Heart left ventricle (tissue), 13 donors: ENCODE results near the gene ERLIN1.

ENCODE experiments used
- POLR2A ChIP-seq, 2 donors: fragments of 450-650 bp; IDR thresholded peaks; one replicate each; pipeline ENCODE4 v1.6.1; 2017; ENCODE audit warnings: antibody characterized with exemption in 2 of 2, mild to moderate bottlenecking in 2 of 2, moderate library complexity in 2 of 2
- TF ChIP-seq, protein P1 (sequence below), 12 donors: fragments of 200-600 bp; sonication (generic) in 4 of 12; IDR thresholded peaks; one replicate each; pipeline versions ENCODE4 v1.5.0 to v1.8.0; 2018 to 2022; ENCODE audit warnings: antibody characterized with exemption in 12 of 12, mild to moderate bottlenecking in 5 of 12
- donor health status: ischemic (EF 13 %, LVEDD 7.1; RV severe dilation, severe dysfunction).
- donor health status: DM: no; HTN: yes; CAD: no.
- donor health status: DM: no; HTN: no; CAD: no.
- donor health status: ischemic (EF 25% LVEDD 6.9; RV normal size, moderate dysfunction).
- donor health status: ischemic (EF 25% LVEDD 5.7; RV mildly dilated, moderate dysfunction).
- donor health status: ischemic (EF 35%, LVEDD 5.7; RV mildly dilated, moderate dysfunction).
- donor health status: nonischemic (EF 11% LVEDD 7.7; RV severe dilation, severe dysfunction).
- donor health status: DM: yes; HTN: yes; CAD: no.
- donor health status: PGD.
- donor health status: ischemic (EF 29% LVEDD 5.4; RV normal size, mild dysfunction).
- donor health status: nonischemic (EF 23%, LVEDD 6.1; RV moderate dilation, normal function).

DNA sequence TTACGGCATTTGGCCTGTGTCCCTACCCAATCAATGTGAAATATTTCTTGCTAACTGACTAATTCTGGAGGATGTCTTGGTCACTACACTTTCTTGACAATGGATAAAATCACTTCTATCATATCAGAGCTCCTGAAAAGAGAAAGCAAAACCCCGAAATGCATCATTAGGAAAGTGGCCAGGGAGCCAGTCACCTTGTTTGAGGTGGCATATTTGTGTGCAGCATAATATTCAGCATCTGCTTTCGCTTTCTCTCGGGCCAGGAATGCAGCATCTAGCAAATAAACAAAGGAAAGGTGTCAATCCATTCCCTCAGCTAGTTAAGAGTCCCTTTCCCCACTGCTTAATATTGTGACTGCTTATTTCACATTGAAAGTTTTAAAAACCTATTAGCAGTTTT is 31.2 kb downstream of the ERLIN1 start:
- TF ChIP-seq, protein P1, sequence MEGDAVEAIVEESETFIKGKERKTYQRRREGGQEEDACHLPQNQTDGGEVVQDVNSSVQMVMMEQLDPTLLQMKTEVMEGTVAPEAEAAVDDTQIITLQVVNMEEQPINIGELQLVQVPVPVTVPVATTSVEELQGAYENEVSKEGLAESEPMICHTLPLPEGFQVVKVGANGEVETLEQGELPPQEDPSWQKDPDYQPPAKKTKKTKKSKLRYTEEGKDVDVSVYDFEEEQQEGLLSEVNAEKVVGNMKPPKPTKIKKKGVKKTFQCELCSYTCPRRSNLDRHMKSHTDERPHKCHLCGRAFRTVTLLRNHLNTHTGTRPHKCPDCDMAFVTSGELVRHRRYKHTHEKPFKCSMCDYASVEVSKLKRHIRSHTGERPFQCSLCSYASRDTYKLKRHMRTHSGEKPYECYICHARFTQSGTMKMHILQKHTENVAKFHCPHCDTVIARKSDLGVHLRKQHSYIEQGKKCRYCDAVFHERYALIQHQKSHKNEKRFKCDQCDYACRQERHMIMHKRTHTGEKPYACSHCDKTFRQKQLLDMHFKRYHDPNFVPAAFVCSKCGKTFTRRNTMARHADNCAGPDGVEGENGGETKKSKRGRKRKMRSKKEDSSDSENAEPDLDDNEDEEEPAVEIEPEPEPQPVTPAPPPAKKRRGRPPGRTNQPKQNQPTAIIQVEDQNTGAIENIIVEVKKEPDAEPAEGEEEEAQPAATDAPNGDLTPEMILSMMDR (IDR thresholded peaks at IDR 0.05): no peak
- no peak for TF ChIP-seq POLR2A (IDR thresholded peaks at IDR 0.05)
